Hepatocyte (in vitro differentiated cells): ENCODE results near the gene ANO7.

Experiments
- EZH2 ChIP-seq: fragments of 200-600 bp; sonication (generic); IDR thresholded peaks from 2 replicates; pipeline ENCODE4 v1.6.1; 2016; ENCODE audit warnings: antibody characterized with exemption, mild to moderate bottlenecking, borderline replicate concordance
- EZH2phosphoT487 ChIP-seq: fragments of 200-600 bp; sonication (generic); IDR thresholded peaks from one replicate; pipeline ENCODE4 v1.6.1; 2018; ENCODE audit warnings: antibody characterized with exemption, mild to moderate bottlenecking, low read depth, moderate library complexity; ENCODE audit not compliant: unreplicated experiment, severe bottlenecking
- TF ChIP-seq, protein P1 (sequence below): fragments of 200-600 bp; sonication (generic); IDR thresholded peaks from 2 replicates; pipeline ENCODE4 v1.5.1; 2016; ENCODE audit warnings: antibody characterized with exemption, mild to moderate bottlenecking; ENCODE audit not compliant: poor library complexity

DNA sequence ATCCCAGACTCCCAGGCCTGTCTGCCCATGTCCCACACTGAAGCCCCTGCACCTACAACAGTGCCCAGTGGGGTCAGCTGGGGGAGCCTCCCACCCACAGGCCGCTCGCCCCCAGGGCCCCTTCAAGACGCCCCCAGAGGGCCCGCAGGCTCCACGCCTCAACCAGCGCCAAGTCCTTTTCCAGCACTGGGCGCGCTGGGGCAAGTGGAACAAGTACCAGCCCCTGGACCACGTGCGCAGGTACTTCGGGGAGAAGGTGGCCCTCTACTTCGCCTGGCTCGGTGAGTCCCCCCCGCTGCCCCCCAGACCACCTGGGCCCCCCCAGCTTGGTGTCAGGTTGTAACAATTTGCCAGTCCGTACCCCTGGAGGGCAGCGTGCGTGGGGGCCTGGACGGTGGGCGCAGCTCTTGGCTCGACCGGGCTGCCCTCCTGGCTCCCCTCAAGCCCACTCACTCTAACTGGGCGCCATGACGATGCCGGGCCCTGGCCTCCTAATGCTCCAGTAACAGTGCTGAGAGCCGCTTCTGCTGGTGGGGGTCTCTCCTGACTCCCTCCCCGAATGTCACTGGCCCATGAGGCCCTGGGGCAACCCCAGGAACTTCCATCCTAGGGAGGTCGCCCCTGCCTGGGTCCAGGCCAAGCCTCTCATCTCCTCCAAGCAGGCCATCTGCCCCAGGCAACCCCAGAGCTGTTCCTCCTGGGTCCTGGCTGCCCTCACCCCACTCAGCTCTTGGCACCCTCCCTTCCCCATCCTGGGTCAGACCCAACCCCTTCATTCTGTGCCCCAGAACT, 14.9 kb downstream of the ANO7 start:
- TF ChIP-seq, protein P1, sequence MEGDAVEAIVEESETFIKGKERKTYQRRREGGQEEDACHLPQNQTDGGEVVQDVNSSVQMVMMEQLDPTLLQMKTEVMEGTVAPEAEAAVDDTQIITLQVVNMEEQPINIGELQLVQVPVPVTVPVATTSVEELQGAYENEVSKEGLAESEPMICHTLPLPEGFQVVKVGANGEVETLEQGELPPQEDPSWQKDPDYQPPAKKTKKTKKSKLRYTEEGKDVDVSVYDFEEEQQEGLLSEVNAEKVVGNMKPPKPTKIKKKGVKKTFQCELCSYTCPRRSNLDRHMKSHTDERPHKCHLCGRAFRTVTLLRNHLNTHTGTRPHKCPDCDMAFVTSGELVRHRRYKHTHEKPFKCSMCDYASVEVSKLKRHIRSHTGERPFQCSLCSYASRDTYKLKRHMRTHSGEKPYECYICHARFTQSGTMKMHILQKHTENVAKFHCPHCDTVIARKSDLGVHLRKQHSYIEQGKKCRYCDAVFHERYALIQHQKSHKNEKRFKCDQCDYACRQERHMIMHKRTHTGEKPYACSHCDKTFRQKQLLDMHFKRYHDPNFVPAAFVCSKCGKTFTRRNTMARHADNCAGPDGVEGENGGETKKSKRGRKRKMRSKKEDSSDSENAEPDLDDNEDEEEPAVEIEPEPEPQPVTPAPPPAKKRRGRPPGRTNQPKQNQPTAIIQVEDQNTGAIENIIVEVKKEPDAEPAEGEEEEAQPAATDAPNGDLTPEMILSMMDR: no peak
- no peak for TF ChIP-seq EZH2
- no peak for TF ChIP-seq EZH2phosphoT487
